C4-2B (cell line): ENCODE results near the gene PTPRD.

Experiments used
- CTCF ChIP-seq: fragments of 450-650 bp; conservative IDR thresholded peaks from 2 replicates; pipeline ENCODE4 v1.5.1; 2017; ENCODE audit warnings: mild to moderate bottlenecking
- ZFX ChIP-seq: fragments of 450-650 bp; IDR thresholded peaks from 2 replicates; pipeline ENCODE4 v1.6.1; 2017

GRCh38 chr9:9100070-9100469 lies 1512.7 kb downstream of the PTPRD start:
- TF ChIP-seq CTCF = no peak
- no peak for TF ChIP-seq ZFX
